Stimulated activated naive CD4-positive, alpha-beta T cell treated with Interleukin-2 at 50 U/mL for 16 hours (primary cell): ENCODE results near the gene MUC21.
"Not testable (repeated sequence)": the region's sequence is repeated elsewhere in the genome, so short reads cannot be mapped to it uniquely, and the experiment has no call there.

ENCODE experiments used
- DNase-seq: peaks from one replicate; lab custom pipeline; 2025; lab: John Stamatoyannopoulos, UW

The MUC21 gene

DNA sequence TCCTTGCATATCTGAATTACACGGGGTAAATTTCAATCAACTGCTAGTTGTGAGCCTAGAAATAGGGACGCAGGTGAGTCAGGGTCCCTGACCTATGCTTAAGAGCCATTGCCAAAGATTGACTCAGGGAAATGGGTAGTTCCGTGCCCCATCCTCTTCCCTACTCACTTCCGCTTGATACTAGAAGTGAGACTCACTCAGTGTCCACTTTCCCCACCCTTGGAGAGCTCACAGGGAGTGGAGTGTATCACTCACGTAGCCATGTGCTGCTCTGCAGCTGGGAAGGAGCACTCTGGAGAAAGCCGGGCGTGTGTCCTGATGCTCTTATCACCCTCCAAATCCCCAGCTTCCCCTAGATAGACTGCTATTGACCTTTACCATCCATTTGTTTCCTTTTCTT lies 26.2 kb downstream of the MUC21 start:
- DNase-seq: no peak

DNA sequence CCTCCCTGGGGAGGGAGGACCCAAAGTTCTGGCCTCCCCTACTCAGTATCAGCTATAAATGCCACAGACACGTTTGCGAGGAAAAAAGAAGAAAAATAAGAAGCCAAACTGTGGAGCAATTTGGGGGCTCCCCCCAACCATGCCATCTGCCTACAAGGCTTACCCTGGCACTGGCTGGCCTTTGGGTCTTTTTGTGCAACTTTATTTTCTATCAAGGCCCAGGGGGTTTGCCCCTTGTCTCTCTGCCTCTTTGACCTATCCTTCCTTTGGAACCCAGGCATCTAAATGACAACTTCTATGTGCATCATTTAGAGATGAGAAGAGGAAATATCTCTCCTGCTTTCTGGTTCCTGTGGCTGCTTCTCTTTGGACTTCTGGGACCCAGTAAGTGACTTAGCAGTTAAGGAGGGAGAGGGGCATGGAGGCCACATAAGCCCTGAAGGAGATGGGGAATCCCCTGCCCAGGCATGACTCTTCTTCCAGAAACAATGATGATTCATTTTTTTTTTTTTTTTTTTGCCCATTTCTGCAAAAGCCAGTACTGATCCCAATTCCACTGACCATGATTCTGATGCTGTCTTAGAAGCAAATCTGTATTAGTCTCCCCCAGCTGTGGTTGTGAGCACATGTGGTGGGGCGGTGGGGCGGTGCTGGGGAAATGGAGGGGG lies 27.0 kb downstream of the MUC21 start, which contains the start of gene MUC22:
TSS of gene MUC22 (plus strand) at position 82 of the 668 bp plus-strand sequence. CDS start at position 315, 233 bp downstream.
- no peak for DNase-seq

DNA sequence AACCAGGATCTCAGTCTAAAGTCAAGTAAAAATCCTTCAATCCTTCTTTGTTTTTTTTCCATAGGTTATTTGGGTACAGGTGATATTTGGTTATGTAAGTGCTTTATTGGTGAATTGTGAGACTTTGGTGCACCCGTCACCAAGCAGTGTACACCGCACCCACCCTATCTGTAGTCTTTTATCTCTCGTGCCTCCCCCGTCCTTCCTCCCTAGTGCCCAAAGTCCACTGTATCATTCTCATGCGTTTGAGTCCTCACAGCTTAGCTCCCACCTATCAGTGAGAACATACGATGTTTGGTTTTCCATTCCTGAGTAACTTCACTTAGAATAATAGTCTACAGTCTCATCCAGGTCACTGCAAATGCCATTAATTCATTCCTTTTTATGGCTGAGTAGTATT lies 27.6 kb downstream of the MUC21 start:
- no peak for DNase-seq

DNA sequence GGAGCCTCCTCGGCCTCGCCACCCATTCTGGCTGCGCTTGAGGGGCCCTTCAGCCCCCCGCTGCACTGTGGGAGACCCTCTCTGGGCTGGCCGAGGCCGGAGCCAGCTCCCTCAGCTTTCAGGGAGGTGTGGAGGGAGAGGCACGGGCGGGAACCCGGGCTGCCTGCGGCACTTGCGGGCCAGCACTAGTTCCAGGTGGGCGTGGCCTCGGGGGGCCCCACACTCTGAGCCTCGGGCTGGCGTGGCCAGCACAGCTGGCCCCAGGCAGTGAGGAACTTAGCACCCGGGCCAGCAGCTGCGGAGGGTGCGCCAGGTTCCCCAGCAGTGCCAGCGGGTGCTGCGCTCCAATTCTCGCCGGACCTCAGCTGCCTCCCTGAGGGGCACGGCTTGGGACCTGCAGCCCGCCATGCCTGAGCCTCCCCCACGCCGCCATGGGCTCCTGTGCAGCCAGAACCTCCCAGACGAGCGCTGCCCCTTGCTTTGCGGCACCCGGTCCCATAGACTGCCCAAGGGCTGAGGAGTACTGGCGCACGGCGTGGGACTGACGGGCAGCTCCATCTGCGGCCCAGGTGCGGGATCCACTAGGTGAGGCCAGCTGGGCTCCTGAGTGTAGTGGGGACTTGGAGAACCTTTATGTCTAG lies 33.3 kb downstream of the MUC21 start:
- DNase-seq: no peak

DNA sequence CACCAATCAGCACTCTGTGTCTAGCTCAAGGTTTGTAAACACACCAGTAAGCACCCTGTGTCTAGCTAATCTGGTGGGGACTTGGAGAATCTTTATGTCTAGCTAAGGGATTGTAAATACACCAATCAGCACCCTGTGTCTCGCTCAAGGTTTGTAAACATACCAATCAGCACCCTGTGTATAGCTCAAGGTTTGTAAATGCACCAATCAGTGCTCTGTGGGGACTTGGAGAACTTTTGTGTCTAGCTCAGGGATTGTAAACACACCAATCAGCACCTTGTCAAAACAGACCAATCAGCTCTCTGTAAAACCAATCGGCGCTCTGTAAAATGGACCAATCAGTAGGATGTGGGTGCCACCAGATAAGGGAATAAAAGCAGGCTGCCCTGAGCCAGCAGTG lies 33.9 kb downstream of the MUC21 start:
- DNase-seq: not testable (repeated sequence)

DNA sequence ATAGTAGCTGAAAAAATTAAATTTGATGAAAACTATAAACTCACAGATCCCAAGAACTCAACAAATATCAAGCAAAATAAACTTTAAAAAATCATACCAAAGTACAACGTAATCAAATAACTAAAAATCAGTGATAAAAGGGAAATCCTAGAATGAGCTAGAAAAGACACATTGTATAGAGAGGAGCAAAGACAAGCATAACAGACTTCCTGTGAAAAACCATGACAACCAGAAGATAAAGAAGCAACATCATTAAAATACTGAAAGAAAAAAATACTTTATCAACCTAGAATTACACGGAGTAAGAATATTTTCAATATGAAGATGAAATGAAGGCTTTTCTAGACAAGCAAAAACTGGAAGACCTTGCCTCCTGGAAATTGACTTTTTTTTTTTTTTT lies 36.5 kb downstream of the MUC21 start:
- no peak for DNase-seq

DNA sequence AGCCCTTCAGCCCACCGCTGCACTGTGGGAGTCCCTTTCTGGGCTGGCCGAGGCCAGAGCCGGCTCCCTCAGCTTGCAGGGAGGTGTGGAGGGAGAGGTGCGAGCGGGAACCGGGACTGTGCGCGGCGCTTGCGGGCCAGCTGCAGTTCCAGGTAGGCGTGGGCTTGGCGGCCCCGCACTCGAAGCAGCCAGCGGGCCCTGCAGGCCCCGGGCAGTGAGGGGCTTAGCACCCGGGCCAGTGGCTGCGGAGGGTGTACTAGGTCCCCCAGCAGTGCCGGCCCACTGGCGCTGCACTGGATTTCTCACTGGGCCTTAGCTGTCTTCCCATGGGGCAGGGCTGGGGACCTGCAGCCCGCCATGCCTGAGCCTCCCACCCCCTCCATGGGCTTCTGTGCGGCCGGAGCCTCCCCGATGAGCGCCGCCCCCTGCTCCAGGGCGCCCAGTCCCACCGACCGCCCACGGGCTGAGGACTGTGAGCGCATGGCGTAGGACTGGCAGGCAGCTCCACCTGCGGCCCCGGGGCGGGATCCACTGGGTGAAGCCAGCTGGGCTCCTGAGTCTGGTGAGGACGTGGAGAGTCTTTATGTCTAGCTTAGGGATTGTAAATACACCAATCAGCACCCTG lies 37.2 kb downstream of the MUC21 start:
- DNase-seq: not testable (repeated sequence)

DNA sequence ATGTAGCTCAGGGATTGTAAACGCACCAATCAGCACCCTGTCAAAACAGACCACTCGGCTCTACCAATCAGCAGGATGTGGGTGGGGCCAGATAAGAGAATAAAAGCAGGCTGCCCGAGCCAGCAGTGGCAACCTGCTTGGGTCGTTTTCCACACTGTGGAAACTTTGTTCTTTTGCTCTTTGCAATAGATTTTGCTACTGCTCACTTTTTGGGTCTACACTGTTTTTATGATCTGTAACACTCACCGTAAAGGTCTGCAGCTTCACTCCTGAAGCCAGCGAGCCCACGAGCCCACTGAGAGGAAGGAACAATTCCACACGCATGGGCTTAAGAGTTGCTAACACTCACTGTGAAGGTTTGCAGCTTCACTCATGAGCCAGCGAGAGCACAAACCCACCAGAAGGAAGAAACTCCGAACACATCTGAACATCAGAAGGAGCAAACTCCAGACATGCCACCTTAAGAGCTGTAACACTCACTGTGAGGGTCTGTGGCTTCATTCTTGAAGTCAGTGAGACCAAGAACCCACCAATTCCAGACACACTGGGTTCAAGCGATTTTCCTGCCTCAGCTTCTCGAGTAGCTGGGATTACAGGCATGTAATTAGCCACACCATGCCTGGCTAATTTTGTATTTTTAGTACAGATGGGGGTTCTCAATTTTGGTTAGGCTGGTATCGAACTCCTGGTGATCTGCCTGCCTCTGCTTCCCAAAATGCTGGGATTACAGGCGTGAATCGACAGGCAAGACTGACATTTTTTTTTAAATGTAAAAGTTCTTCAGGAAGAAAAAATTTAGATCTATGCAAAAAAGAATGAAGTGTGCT lies 38.4 kb downstream of the MUC21 start:
- not testable (repeated sequence) for DNase-seq

DNA sequence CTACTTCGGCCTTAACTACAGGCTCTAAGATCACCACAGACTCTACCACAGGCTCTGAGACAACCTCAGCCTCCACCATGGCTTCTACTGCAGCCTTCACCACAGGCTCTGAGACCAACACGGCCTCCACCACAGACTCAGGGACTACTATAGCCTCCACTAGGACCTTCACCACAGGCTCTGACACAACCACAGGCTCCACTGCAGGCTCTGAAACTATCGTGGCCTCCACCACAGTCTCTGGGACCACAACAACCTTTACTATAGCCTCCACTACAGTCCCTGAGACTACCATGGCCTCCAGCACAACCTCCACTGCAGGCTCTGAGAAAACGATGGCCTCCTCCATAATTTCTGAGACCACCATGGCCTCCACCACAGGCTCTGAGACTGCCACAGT lies 42.1 kb downstream of the MUC21 start:
- no peak for DNase-seq

DNA sequence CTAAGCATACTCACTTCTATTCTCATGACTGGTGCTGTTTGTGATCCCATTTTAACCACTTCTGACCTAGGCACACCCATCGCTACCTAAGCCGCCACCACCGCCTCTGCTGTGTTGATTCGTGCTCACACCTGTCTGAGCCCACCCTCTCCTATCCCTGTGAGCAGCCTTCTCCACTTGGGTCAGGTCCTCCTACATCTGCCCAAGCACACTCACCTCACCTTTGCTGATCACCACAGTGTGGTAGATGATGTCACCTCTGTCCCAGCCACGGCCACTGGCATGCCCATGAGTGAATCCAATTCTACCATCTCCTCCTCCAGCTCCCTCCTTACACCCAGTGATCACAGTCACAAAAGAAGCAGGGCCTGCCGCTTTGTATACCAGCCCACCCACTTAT lies 47.6 kb downstream of the MUC21 start:
- no peak for DNase-seq

DNA sequence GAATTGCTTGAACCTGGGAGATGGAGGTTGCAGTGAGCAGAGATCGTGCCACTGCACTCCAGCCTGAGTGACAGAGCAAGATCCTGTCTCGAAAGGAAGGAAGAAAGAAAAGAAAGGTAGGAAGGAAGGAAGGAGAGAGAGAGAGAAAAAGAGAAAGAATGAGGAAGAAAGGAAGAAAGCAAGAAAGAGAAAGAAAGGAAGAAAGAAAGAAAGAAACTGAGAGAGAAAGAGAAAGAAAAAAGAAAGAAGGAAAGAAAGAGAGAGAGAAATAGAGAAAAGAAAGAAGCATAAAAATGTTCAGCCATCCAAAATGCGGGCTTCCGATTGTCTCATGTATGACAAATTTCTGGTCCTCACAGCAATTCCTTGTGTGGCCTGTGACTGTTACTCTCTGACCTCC lies 49.6 kb downstream of the MUC21 start:
- no peak for DNase-seq

DNA sequence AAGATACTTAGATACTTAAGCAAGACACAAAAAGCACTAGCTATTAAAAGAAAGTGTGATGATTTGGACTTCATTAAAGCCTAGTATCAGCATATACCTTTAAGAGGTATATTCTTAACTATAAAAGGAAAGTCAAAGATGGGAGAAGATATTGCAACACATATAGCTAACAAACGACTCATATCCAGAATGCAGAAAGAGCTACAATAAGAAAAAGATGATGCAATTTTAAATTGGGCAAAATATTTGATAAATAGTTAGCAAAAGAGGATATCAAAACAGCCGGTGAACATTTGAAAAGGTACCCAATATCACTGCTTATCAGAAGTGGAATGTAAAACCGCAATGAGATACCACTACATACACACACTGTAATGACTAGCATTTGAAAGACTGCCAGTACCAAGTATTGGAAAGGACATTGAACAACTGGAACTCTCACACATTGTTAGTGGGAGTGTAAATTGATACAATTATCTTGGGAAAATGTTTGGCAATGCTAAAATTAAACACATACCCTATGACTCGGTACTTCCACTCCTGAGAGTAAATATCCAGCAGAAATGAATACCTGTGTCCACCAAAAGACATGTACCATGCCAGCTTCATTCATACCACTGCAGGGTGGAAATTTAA lies 52.5 kb downstream of the MUC21 start:
- no peak for DNase-seq

DNA sequence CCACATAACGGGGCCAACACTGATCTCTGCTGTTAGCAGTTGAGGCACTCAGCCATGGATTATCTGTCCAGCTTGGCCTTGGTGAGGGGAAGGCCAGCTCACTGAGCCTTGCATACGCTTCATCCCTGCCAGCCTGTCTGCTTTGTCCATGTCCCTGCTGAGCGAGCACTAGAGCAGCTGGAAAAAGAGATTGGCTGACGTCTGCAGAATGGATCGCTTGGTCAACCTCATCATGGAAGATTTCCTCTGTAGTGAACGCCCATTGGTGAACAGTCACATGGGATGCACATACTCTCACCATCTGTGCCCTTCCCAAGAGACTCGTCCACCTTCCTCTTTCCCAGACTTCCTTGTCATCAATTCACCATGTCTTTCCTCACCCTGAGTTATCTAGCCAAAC lies 53.7 kb downstream of the MUC21 start:
- no peak for DNase-seq

DNA sequence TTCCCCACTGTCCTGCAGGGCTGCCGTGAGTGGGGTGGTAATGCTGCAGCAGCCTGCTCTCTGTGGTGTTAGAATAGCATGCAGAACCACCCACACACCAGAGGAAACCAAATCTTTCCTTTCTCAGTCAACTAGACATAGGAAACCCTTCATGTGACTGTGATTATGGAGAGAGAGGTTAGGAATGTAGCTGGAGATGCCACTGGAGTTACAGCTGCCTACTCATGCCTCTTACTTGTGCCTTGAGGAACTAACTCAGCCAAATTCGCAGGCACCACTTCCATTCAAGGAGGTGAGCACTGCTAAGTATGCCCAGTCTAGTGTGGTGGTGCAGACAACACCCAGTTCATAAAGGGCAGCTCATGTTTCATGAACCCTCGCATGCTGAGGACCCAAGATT lies 54.2 kb downstream of the MUC21 start:
- DNase-seq: no peak

DNA sequence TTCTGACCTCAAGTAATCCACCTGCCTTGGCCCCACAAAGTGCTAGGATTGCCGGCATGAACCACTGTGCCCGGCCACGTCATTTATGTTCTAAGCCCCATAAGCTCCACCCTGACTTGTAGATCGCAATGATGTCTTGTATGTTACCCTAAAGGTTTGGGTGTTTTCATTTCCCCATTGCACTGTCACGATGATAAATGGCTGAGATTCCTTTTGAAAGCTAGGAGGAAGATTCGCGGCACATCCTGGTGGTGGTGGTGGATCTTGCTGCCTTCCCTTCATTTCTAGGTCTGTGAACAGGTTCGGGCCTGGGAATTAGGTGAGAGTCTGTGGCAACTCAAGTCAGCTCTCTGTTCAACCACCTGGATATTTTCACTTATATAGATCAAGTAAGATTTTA lies 55.0 kb downstream of the MUC21 start:
- DNase-seq: no peak
